Neural crest cell (in vitro differentiated cells): ENCODE measurements around the gene PRODH. TPM values are rescaled to one million over a fixed set of nuclear protein-coding genes. Genes with fewer than 3 reads are reported as not detected.
"Not testable (repeated sequence)": the region's sequence is repeated elsewhere in the genome, so short reads cannot be mapped to it uniquely, and the experiment has no call there.

Source experiments
- DNase-seq: peaks from one replicate; pipeline ENCODE4 v3.0.0; 2021; ENCODE audit warnings: low read depth, mixed read lengths, low spot score
- H3K27ac Mint-ChIP-seq: one replicate; pipeline ENCODE4 v1.8.0; 2021; ENCODE audit warnings: mild to moderate bottlenecking, mixed read lengths; ENCODE audit not compliant: unreplicated experiment
- H3K27me3 Mint-ChIP-seq: 2 replicates; pipeline ENCODE4 v1.8.0; 2021; ENCODE audit warnings: low read depth, mild to moderate bottlenecking, mixed read lengths
- H3K36me3 Mint-ChIP-seq: 2 replicates; pipeline ENCODE4 v1.8.0; 2021; ENCODE audit warnings: low read depth, mild to moderate bottlenecking, mixed read lengths
- H3K4me1 Mint-ChIP-seq: 2 replicates; pipeline ENCODE4 v1.8.0; 2021; ENCODE audit warnings: mixed read lengths
- H3K4me3 Mint-ChIP-seq: one replicate; pipeline ENCODE4 v1.8.0; 2021; ENCODE audit warnings: mild to moderate bottlenecking, mixed read lengths
- H3K9me3 Mint-ChIP-seq: 2 replicates; pipeline ENCODE4 v1.8.0; 2021; ENCODE audit warnings: mixed read lengths
- total RNA-seq: library from RNA; stranded (reverse); gene quantifications from 2 replicates; pipeline ENCODE4 v1.2.1, GENCODE V29; 2021
- TF ChIP-seq, protein P1 (sequence below): fragments of 200-600 bp; sonication (generic); conservative IDR thresholded peaks from 2 replicates; pipeline ENCODE4 v1.5.0; 2021; ENCODE audit warnings: antibody characterized with exemption, mild to moderate bottlenecking

PRODH gene
- total RNA-seq, 1 donor from 2014 or later, result 0.09 TPM

DNA sequence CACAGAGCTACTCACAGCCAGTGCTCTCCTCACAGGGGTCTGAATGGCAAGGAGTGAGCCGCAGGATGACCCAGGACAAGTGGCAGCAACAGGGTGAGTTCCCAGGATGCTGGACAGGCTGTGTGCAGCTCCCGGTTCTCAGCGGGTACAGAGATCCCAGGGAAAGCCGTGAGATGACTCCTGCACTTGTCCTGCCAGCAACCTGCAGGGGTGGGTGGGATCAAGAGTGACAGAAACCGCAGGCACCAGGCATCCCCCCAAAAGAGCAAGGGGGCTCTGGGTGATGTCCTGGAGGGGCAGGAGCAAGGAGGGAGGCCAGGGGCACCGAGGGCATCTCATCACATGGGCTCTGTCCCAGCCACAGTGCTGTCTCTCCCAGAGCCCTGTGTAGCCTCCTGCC is 15.9 kb upstream of the PRODH start:
- Mint-ChIP-seq H3K27ac (no peak overlapping the region), H3K36me3 (no peaks in the 10 kb centered on the region), H3K4me3 (no peak overlapping the region), H3K4me1 (peaks cover 4% of the 10 kb centered on the region), H3K27me3 (peaks cover 23% of the 10 kb centered on the region), H3K9me3 (no peaks in the 10 kb centered on the region)
- TF ChIP-seq, protein P1, sequence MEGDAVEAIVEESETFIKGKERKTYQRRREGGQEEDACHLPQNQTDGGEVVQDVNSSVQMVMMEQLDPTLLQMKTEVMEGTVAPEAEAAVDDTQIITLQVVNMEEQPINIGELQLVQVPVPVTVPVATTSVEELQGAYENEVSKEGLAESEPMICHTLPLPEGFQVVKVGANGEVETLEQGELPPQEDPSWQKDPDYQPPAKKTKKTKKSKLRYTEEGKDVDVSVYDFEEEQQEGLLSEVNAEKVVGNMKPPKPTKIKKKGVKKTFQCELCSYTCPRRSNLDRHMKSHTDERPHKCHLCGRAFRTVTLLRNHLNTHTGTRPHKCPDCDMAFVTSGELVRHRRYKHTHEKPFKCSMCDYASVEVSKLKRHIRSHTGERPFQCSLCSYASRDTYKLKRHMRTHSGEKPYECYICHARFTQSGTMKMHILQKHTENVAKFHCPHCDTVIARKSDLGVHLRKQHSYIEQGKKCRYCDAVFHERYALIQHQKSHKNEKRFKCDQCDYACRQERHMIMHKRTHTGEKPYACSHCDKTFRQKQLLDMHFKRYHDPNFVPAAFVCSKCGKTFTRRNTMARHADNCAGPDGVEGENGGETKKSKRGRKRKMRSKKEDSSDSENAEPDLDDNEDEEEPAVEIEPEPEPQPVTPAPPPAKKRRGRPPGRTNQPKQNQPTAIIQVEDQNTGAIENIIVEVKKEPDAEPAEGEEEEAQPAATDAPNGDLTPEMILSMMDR, result no peak
- DNase-seq, result no peak

DNA sequence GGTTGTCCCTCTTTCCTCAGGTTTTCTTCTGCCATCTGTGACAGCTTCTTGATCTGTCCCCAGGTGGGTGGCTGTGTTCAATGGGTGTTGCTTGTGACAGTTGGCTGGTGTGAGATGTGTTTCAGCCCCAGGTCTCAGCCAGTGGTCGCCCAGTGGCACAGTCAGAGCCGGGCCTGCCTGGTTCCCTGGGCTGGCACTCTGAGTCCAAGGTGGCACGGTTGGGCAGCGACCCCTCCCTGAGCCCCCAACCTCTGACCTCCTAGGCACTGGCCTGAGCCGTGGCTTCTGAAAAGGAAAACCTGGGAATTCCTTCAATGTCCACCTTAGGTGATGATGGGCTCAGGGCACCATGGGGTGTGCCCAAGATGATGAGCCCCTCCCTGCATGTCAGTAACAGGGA is 14.0 kb upstream of the PRODH start:
- no peaks in the 10 kb centered on the region for H3K9me3 Mint-ChIP-seq
- no peak overlapping the region for H3K27ac Mint-ChIP-seq
- TF ChIP-seq, protein P1, result no peak
- peaks cover 4% of the 10 kb centered on the region for H3K4me1 Mint-ChIP-seq
- no peaks in the 10 kb centered on the region for H3K36me3 Mint-ChIP-seq
- H3K4me3 Mint-ChIP-seq, result no peak overlapping the region
- H3K27me3 Mint-ChIP-seq, result peaks cover 23% of the 10 kb centered on the region
- DNase-seq, result no peak

DNA sequence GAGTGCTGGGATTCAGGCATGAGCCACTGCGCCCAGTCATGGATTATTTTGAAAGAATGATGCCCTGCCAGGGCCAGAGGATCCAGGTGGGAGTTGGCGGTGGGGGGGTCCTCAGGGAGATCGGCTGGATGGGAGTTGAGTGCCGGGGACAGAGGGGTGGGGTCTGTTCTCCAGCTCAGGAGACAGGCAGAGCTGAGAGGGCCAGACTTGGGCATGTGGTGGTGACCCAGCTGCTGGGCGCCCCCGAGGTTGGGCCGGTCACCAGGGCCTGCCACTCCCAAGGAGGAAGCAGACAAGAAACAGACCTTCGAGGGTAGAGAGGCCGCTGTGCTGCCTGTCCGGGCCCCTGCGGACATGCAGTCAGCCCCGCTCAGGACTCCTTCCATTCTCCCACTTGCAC is 11.8 kb upstream of the PRODH start:
- no peak overlapping the region for H3K4me3 Mint-ChIP-seq
- H3K27me3 Mint-ChIP-seq, result peaks cover 23% of the 10 kb centered on the region
- no peaks in the 10 kb centered on the region for H3K36me3 Mint-ChIP-seq
- no peak for DNase-seq
- H3K4me1 Mint-ChIP-seq, result peaks cover 4% of the 10 kb centered on the region
- no peaks in the 10 kb centered on the region for H3K9me3 Mint-ChIP-seq
- no peak overlapping the region for H3K27ac Mint-ChIP-seq
- TF ChIP-seq, protein P1, result no peak

DNA sequence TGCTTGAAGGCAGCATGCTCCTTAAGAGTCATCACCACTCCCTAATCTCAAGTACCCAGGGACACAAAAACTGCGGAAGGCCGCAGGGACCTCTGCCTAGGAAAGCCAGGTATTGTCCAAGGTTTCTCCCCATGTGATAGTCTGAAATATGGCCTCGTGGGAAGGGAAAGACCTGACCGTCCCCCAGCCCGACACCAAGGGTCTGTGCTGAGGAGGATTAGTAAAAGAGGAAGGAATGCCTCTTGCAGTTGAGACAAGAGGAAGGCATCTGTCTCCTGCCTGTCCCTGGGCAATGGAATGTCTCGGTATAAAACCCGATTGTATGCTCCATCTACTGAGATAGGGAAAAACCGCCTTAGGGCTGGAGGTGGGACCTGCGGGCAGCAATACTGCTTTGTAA is 11.0 kb upstream of the PRODH start:
- peaks cover 24% of the 10 kb centered on the region for H3K27me3 Mint-ChIP-seq
- H3K36me3 Mint-ChIP-seq, H3K4me1 Mint-ChIP-seq, H3K4me3 Mint-ChIP-seq, H3K27ac Mint-ChIP-seq, DNase-seq, H3K9me3 Mint-ChIP-seq: not testable (repeated sequence)

DNA sequence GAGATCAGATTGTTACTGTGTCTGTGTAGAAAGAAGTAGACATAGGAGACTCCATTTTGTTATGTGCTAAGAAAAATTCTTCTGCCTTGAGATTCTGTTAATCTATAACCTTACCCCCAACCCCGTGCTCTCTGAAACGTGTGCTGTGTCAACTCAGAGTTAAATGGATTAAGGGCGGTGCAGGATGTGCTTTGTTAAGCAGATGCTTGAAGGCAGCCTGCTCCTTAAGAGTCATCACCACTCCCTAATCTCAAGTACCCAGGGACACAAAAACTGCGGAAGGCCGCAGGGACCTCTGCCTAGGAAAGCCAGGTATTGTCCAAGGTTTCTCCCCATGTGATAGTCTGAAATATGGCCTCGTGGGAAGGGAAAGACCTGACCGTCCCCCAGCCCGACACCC is 2.6 kb upstream of the PRODH start:
- not testable (repeated sequence) for H3K4me3 Mint-ChIP-seq

DNA sequence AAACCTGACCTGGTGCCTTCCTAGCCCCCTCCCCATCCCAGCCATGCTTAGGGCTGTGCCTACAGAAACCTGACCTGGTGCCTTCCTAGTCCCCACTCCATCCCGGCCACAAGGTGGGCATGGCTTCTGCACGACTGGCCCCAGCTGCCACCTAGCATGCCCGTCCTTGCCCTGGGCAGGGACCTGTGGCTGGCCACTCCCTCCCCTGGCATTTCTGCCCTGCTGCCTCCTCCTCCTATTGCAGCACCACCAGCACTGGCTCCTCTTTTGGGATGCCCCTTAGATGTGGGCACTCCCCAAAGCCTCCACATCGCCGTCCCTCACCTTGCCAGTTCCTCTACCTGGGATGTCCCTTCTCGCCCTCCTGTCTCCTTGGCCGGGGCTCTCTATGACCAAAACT is 1.4 kb downstream of the PRODH start:
- H3K36me3 Mint-ChIP-seq, H3K27ac Mint-ChIP-seq, H3K4me1 Mint-ChIP-seq, H3K27me3 Mint-ChIP-seq, H3K9me3 Mint-ChIP-seq, H3K4me3 Mint-ChIP-seq, DNase-seq: not testable (repeated sequence)

More for the DNA sequence above, 2.6 kb upstream of the PRODH start:
- H3K9me3 Mint-ChIP-seq, H3K4me1 Mint-ChIP-seq, H3K27me3 Mint-ChIP-seq, DNase-seq, H3K27ac Mint-ChIP-seq, H3K36me3 Mint-ChIP-seq: not testable (repeated sequence)

DNA sequence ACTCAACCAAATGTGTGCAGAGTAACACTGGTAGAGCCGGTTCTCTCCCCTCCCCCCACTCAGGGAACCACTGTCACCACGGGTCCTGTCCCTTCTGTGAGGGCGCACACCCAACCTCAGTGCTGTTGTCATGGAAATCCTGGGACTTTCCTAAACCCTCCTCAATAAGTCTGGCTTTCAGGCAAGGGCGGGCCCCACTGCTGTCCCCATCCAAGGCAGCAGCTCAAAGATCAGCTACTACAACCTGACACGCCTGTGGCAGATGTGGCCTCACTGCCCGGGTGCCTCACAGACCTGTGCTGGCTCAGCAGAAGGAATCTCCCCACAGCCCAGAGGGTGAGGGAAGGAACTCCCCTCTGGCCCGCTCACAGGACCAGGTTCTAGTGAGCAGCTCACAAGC is 2.2 kb downstream of the PRODH start:
- TF ChIP-seq, protein P1, result no peak
- no peak overlapping the region for H3K4me3 Mint-ChIP-seq
- DNase-seq, result no peak
- H3K9me3 Mint-ChIP-seq, result no peaks in the 10 kb centered on the region
- H3K27ac Mint-ChIP-seq, result no peak overlapping the region
- no peaks in the 10 kb centered on the region for H3K27me3 Mint-ChIP-seq
- H3K4me1 Mint-ChIP-seq, result no peaks in the 10 kb centered on the region
- no peaks in the 10 kb centered on the region for H3K36me3 Mint-ChIP-seq
